Epithelial cell of esophagus (primary cell): ENCODE data around the gene SEPSECS.
A peak's percentile ranks its signal among the peaks of the same experiment; 100 is the strongest.

Experiments used
- DNase-seq: peaks from one replicate; pipeline ENCODE4 v3.0.0; 2010; ENCODE audit warnings: low read depth
- H3K4me3 ChIP-seq: 2 replicates; pipeline ENCODE4 v1.5.1; 2011; ENCODE audit warnings: mild to moderate bottlenecking, low read length, control low read depth
- TF ChIP-seq, protein P1 (sequence below): IDR thresholded peaks from 2 replicates; pipeline ENCODE4 v1.5.1; 2011; ENCODE audit warnings: low read depth, mild to moderate bottlenecking, low read length, control low read depth, inconsistent platforms; ENCODE audit not compliant: insufficient read depth; ENCODE audit errors: missing control alignments

SEPSECS gene

GRCh38 chr4:25133132-25133531 lies 27.1 kb downstream of the SEPSECS start:
- H3K4me3 ChIP-seq: no peak overlapping the region
- TF ChIP-seq, protein P1, sequence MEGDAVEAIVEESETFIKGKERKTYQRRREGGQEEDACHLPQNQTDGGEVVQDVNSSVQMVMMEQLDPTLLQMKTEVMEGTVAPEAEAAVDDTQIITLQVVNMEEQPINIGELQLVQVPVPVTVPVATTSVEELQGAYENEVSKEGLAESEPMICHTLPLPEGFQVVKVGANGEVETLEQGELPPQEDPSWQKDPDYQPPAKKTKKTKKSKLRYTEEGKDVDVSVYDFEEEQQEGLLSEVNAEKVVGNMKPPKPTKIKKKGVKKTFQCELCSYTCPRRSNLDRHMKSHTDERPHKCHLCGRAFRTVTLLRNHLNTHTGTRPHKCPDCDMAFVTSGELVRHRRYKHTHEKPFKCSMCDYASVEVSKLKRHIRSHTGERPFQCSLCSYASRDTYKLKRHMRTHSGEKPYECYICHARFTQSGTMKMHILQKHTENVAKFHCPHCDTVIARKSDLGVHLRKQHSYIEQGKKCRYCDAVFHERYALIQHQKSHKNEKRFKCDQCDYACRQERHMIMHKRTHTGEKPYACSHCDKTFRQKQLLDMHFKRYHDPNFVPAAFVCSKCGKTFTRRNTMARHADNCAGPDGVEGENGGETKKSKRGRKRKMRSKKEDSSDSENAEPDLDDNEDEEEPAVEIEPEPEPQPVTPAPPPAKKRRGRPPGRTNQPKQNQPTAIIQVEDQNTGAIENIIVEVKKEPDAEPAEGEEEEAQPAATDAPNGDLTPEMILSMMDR: no peak
- no peak for DNase-seq

GRCh38 chr4:25131926-25132325 lies 28.3 kb downstream of the SEPSECS start:
- no peak for DNase-seq

GRCh38 chr4:25131381-25131780 lies 28.9 kb downstream of the SEPSECS start:
- H3K4me3 ChIP-seq: no peak overlapping the region
- no peak for DNase-seq
- TF ChIP-seq, protein P1: no peak

More at GRCh38 chr4:25131926-25132325, 28.3 kb downstream of the SEPSECS start:
- H3K4me3 ChIP-seq: no peak overlapping the region
- TF ChIP-seq, protein P1: no peak

- no peak for DNase-seq
- no peak overlapping the region for H3K4me3 ChIP-seq
Measured at GRCh38 chr4:25129917-25130316, 30.3 kb downstream of the SEPSECS start.

DNA sequence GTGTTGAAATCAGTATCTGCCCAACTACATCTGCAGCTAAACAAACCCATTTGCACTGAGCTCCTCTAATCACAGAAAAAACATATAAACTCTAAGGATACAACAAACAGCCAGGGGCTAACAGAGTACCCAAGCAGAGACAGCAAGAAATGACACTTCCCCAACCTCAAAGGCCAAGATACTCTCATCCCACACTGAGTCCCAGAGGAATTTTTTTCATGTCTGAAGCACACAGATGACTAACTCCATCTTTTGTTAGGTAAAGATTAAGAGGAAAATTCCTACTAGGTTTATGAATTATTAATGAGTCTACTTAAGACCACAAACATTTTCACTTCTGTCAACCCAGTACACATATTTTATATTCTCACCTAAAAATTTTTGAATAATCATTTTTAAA lies 31.6 kb downstream of the SEPSECS start:
- DNase-seq: peak; percentile 18
- no peak overlapping the region for H3K4me3 ChIP-seq
- TF ChIP-seq, protein P1: no peak

More at GRCh38 chr4:25129917-25130316, 30.3 kb downstream of the SEPSECS start:
- TF ChIP-seq, protein P1: no peak

DNA sequence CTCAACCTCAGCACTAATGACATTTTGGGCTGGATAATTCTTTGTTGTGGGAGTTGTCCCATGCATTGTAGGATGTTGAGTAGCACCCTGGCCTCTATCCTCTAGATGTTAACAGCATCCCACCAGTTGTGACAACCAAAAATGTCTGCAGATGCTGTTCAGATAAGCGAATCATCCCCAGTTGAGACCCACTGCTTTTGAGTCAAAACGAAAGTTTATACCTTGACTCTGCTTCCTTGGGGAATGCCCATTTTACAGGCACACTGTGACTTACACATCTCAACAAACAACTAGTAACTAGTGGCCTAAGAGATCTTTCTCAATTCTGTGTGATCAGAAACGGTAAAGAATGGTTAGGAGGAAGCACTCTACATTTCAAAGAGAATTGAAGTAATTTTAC lies 37.0 kb downstream of the SEPSECS start:
- no peak overlapping the region for H3K4me3 ChIP-seq
- TF ChIP-seq, protein P1: no peak
- DNase-seq: no peak

- DNase-seq: no peak
- no peak overlapping the region for H3K4me3 ChIP-seq
- TF ChIP-seq, protein P1: no peak
Measured at GRCh38 chr4:25120146-25120940, 39.9 kb downstream of the SEPSECS start.
